T-cell (primary cell): ENCODE results near the gene LDAH. TPM values are rescaled to one million over a fixed set of nuclear protein-coding genes. Genes with fewer than 3 reads are reported as not detected.
"Not testable (repeated sequence)": the region's sequence is repeated elsewhere in the genome, so short reads cannot be mapped to it uniquely, and the experiment has no call there.

ENCODE experiments used
- ATAC-seq, 4 experiments: fragments of 200-7000 bp in 3 of 4; fragments of 150-1000 bp in 1 of 4; cut with Tn5 transposase; replicated peaks in 1 of 4; 1 replicate in 3 of 4; 2 replicates in 1 of 4; pipeline ENCODE4 v1.10.0; 2021; ENCODE audit warnings: moderate library complexity in 3 of 4, mild to moderate bottlenecking in 2 of 4, moderate number of reproducible peaks in 1 of 4
- CTCF ChIA-PET, 2 donors: fragments of 300-600 bp; sonication (Branson Sonifier 250); formaldehyde crosslinking; loops; one replicate each; lab custom pipeline; 2022; ENCODE audit warnings: antibody characterized with exemption in 2 of 2; lab: Charles Lee
- POLR2A ChIA-PET, 2 donors: fragments of 300-600 bp; sonication (Branson Sonifier 250); formaldehyde crosslinking; loops; one replicate each; lab custom pipeline; 2022; ENCODE audit warnings: antibody characterized with exemption in 2 of 2; lab: Charles Lee
- DNase-seq, 35 experiments: peaks; one replicate each; pipeline versions ENCODE4 v3.0.0 to v3.0.0-alpha.2; 2013 to 2023
- H3K27ac ChIP-seq: one replicate; pipeline ENCODE4 v1.5.1; 2013; ENCODE audit warnings: low read length
- H3K27me3 ChIP-seq, 2 experiments: replicated peaks in 1 of 2; 1 replicate in 1 of 2; 2 replicates in 1 of 2; pipeline versions ENCODE4 v1.6.1 to v1.7.0; 2013; ENCODE audit warnings: low read length in 1 of 2, mixed read lengths in 1 of 2; ENCODE audit not compliant: control insufficient read depth in 2 of 2, insufficient read depth in 2 of 2; ENCODE audit errors: extremely low read depth in 1 of 2
- H3K36me3 ChIP-seq, 2 donors: 1 replicate in 1 of 2; 2 replicates in 1 of 2; pipeline versions ENCODE4 v1.6.1 to v1.7.0; 2013; ENCODE audit warnings: low read length in 1 of 2; ENCODE audit not compliant: control insufficient read depth in 2 of 2, insufficient read depth in 1 of 2; ENCODE audit errors: extremely low read depth in 1 of 2
- H3K4me1 ChIP-seq, 2 experiments: 1 replicate in 1 of 2; 2 replicates in 1 of 2; pipeline versions ENCODE4 v1.6.1 to v1.7.0; 2013; ENCODE audit warnings: low read length in 2 of 2, mixed read lengths in 1 of 2; ENCODE audit not compliant: insufficient read depth in 2 of 2, control insufficient read depth in 1 of 2; ENCODE audit errors: extremely low read depth in 1 of 2
- H3K4me3 ChIP-seq, 2 donors: 1 replicate in 1 of 2; 2 replicates in 1 of 2; pipeline versions ENCODE4 v1.5.1 to v1.7.0; 2013; ENCODE audit warnings: mild to moderate bottlenecking in 2 of 2, low read length in 1 of 2, moderate library complexity in 1 of 2; ENCODE audit not compliant: control insufficient read depth in 1 of 2; ENCODE audit errors: extremely low read depth in 1 of 2
- H3K9me3 ChIP-seq: 2 replicates; pipeline ENCODE4 v1.7.0; 2013
- H3K27ac Mint-ChIP-seq, 2 donors: one replicate each; pipeline ENCODE4 v1.8.0; 2020 to 2021; ENCODE audit warnings: mild to moderate bottlenecking in 2 of 2, mixed read lengths in 2 of 2
- H3K27me3 Mint-ChIP-seq, 2 donors: one replicate each; pipeline ENCODE4 v1.8.0; 2021 to 2022; ENCODE audit warnings: mixed read lengths in 2 of 2
- H3K36me3 Mint-ChIP-seq: one replicate; pipeline ENCODE4 v1.8.0; 2021; ENCODE audit warnings: mixed read lengths
- H3K4me1 Mint-ChIP-seq, 3 donors: one replicate each; pipeline ENCODE4 v1.8.0; 2020 to 2022; ENCODE audit warnings: mixed read lengths in 3 of 3, mild to moderate bottlenecking in 1 of 3
- H3K4me3 Mint-ChIP-seq, 3 donors: one replicate each; pipeline ENCODE4 v1.8.0; 2020 to 2022; ENCODE audit warnings: mild to moderate bottlenecking in 3 of 3, mixed read lengths in 3 of 3, moderate library complexity in 3 of 3
- H3K9me3 Mint-ChIP-seq, 3 donors: one replicate each; pipeline ENCODE4 v1.8.0; 2020 to 2022; ENCODE audit warnings: mixed read lengths in 3 of 3
- WGBS: methylation state at CpG from one replicate; pipeline ENCODE4 v1.1.5; 2013; ENCODE audit warnings: missing lambda C conversion rate; ENCODE audit not compliant: insufficient coverage; 5-methylcytosine and 5-hydroxymethylcytosine counted together
- total RNA-seq, 35 experiments: library from RNA in 6 of 35; stranded (reverse) in 6 of 35; fragments of 120-200 nt in 1 of 35; gene quantifications; one replicate each; pipeline versions ENCODE4 v1.2.1 to v1.2.4 and lab custom pipeline; 2013 to 2026

LDAH gene
- total RNA-seq, 5 donors from 2014 or later (not counting 1 experiment from before 2014, with no cell fraction given) = 12.3 to 21.2 (median 18.1) TPM

- DNase-seq (no peak), ATAC-seq (no peak)
- POLR2A ChIA-PET = no interaction called here
- Mint-ChIP-seq H3K27ac (no peak overlapping the region), H3K4me3 (no peak overlapping the region), H3K4me1 (peaks cover 0 to 5% (median 4%) of the 10 kb centered on the region in 3 donors), H3K27me3 (no peaks in the 10 kb centered on the region), H3K36me3 (peaks cover 69% of the 10 kb centered on the region), H3K9me3 (peaks cover 3 to 26% (median 13%) of the 10 kb centered on the region in 3 donors)
- no peaks in the 10 kb centered on the region for H3K9me3 ChIP-seq
- H3K27me3 ChIP-seq = no peaks in the 10 kb centered on the region
- H3K4me1 ChIP-seq = no peaks in the 10 kb centered on the region
- peaks cover 0 to 2% of the 10 kb centered on the region in 2 donors for H3K36me3 ChIP-seq
- H3K27ac ChIP-seq = no peak overlapping the region
- no peak overlapping the region for H3K4me3 ChIP-seq
- CTCF ChIA-PET = no interaction called here
- no CpG with 5 or more reads among the region's 1 CpG for WGBS
Measured at GRCh38 chr2:20722592-20723240, 100.2 kb downstream of the LDAH start.

GRCh38 chr2:20717641-20718040 lies 105.3 kb downstream of the LDAH start:
- H3K9me3 Mint-ChIP-seq = peaks cover 3 to 27% (median 16%) of the 10 kb centered on the region in 3 donors
- WGBS = no CpG with 5 or more reads among the region's 1 CpG
- H3K36me3 Mint-ChIP-seq = peaks cover 85% of the 10 kb centered on the region

GRCh38 chr2:20716164-20716563 lies 106.7 kb downstream of the LDAH start:
- DNase-seq, H3K36me3 ChIP-seq, H3K4me3 ChIP-seq, H3K27me3 Mint-ChIP-seq, CTCF ChIA-PET, H3K27ac Mint-ChIP-seq, H3K27me3 ChIP-seq, H3K4me3 Mint-ChIP-seq, H3K27ac ChIP-seq, ATAC-seq, H3K9me3 ChIP-seq, H3K4me1 ChIP-seq, POLR2A ChIA-PET: not testable (repeated sequence)
- Mint-ChIP-seq H3K9me3 (peaks cover 3 to 27% (median 16%) of the 10 kb centered on the region in 3 donors), H3K36me3 (peaks cover 82% of the 10 kb centered on the region), H3K4me1 (peaks cover 14 to 15% (median 15%) of the 10 kb centered on the region in 3 donors)
- WGBS = no CpG with 5 or more reads among the region's 3 CpGs

More at GRCh38 chr2:20717641-20718040, 105.3 kb downstream of the LDAH start:
- ATAC-seq (no peak), DNase-seq (no peak)
- Mint-ChIP-seq H3K4me3 (no peak overlapping the region), H3K27me3 (no peaks in the 10 kb centered on the region), H3K4me1 (peaks cover 12 to 15% (median 15%) of the 10 kb centered on the region in 3 donors), H3K27ac (no peak overlapping the region)
- no peaks in the 10 kb centered on the region for H3K9me3 ChIP-seq
- ChIA-PET POLR2A (no interaction called here), CTCF (no interaction called here)
- no peak overlapping the region for H3K27ac ChIP-seq
- no peaks in the 10 kb centered on the region for H3K4me1 ChIP-seq
- no peaks in the 10 kb centered on the region for H3K27me3 ChIP-seq
- no peaks in the 10 kb centered on the region for H3K36me3 ChIP-seq
- no peak overlapping the region for H3K4me3 ChIP-seq

GRCh38 chr2:20714412-20714811 lies 108.5 kb downstream of the LDAH start:
- Mint-ChIP-seq H3K4me1 (peaks cover 8 to 20% (median 14%) of the 10 kb centered on the region in 3 donors), H3K9me3 (peaks cover 0 to 16% (median 12%) of the 10 kb centered on the region in 3 donors), H3K36me3 (peaks cover 74% of the 10 kb centered on the region)
- H3K27ac Mint-ChIP-seq, ATAC-seq, H3K27me3 Mint-ChIP-seq, CTCF ChIA-PET, H3K4me3 ChIP-seq, H3K4me3 Mint-ChIP-seq, H3K9me3 ChIP-seq, H3K27me3 ChIP-seq, POLR2A ChIA-PET, H3K4me1 ChIP-seq, DNase-seq, H3K36me3 ChIP-seq, H3K27ac ChIP-seq: not testable (repeated sequence)
- no CpG with 5 or more reads among the region's 2 CpGs for whole genome bisulfite sequencing

GRCh38 chr2:20713585-20713984 lies 109.3 kb downstream of the LDAH start:
- H3K27me3 Mint-ChIP-seq, POLR2A ChIA-PET, ATAC-seq, H3K36me3 ChIP-seq, H3K27ac Mint-ChIP-seq, H3K9me3 ChIP-seq, H3K27me3 ChIP-seq, H3K4me3 Mint-ChIP-seq, DNase-seq, H3K9me3 Mint-ChIP-seq, H3K27ac ChIP-seq, H3K4me3 ChIP-seq, H3K4me1 ChIP-seq: not testable (repeated sequence)
- peaks cover 68% of the 10 kb centered on the region for H3K36me3 Mint-ChIP-seq
- CTCF ChIA-PET = interaction anchor here in 1 of 2 donors (0.6 kb wide), 1 partner anchor 314 kb away, joined by 3 read pairs; no protein-coding TSS in a partner anchor
- H3K4me1 Mint-ChIP-seq = peaks cover 8 to 20% (median 14%) of the 10 kb centered on the region in 3 donors
- WGBS = 92% methylated on average over 2 of the region's 3 CpGs

- DNase-seq, H3K4me3 Mint-ChIP-seq, H3K27ac Mint-ChIP-seq, H3K4me3 ChIP-seq, H3K27me3 ChIP-seq, H3K9me3 ChIP-seq, H3K9me3 Mint-ChIP-seq, H3K27me3 Mint-ChIP-seq, H3K27ac ChIP-seq, H3K4me1 ChIP-seq, H3K36me3 ChIP-seq, POLR2A ChIA-PET, CTCF ChIA-PET, ATAC-seq: not testable (repeated sequence)
- peaks cover 52% of the 10 kb centered on the region for H3K36me3 Mint-ChIP-seq
- 99% methylated on average over 6 of the region's 7 CpGs for WGBS
- peaks cover 8 to 27% (median 14%) of the 10 kb centered on the region in 3 donors for H3K4me1 Mint-ChIP-seq
Measured at GRCh38 chr2:20711641-20712040, 111.3 kb downstream of the LDAH start.
